CD1c-positive myeloid dendritic cell (primary cell): ENCODE data around the gene SLC7A6OS.
A peak's percentile ranks its signal among the peaks of the same experiment; 100 is the strongest.

ENCODE experiments used
- DNase-seq: peaks from one replicate; pipeline ENCODE4 v3.0.0-alpha.2; 2016; ENCODE audit errors: extremely low spot score

Gene SLC7A6OS

DNA sequence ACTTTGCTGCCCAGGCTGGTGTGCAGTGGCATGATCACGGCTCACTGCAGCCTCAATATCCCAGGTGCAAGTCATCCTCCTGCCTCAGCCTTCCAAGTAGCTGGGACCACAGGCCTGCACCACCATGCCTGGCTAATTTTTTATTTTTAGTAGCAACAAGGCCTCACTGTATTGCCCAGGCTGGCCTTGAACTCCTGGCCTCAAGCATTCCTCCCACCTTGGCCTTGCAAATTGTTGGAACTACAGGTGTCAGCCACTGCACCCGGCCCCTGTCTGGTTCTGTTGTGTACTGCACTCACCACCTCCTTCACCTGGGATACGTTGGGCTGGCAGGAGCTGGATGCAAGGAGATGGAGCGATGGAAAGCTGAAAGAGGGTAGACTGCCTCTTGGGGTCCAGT is 57.0 kb downstream of the SLC7A6OS start:
- DNase-seq: no peak

DNA sequence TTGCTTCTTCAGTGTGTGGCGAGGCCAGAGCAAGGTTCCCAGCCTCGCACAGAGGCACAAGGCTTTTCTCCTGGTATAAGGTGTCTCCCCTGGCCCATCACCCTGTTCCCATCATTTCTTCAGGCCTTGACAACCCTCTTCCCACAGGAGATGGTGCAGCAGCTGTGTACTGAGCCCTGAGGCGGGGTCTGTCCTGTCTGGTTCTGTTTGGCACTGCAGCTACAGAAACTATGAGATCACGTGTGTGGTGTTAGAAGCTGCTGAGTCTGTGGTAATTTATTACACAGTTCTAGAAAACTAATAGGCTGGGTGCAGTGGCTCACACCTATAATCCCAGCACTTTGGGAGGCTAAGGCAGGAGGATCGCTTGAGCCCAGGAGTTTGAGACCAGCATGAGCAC is 58.4 kb downstream of the SLC7A6OS start:
- no peak for DNase-seq

DNA sequence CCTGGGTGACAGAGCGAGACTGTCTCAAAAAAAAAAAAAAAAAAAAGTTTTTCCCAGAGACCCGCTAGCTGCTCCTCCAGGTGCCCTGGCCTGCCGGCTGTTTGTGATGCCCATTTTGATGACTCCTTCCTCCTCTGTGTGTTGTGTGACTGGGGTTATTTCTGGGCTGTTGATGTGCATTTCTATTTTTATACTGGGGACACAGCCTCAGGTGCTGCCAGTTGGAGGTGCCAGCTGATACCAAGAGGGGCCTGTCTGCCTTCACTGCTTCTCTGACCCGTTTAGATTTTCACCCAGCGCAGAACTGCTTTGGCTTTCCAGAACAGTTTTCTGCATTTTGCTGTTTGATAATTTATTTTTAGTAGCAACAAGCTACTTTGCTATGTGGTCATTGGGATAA is 58.9 kb downstream of the SLC7A6OS start:
- DNase-seq: no peak

DNA sequence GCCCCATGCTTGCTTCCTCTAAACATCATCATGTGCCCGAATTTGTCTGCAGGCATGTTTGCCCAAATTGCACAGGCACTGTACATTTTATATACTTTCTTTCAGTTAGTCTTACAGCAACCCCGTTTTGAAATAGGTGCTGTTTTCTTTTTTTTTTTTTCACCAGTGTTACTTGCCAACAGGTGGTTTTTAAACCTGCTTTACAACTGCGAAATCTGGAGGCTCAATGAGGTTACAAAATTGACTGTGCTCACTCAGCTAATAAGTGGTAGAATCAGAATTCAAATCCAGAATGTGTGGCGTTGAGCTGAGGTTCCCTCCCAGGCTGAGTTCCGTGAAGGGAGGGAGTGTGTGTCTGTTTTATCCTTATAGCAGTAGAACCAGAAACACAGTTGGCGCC is 59.8 kb downstream of the SLC7A6OS start:
- DNase-seq: no peak

DNA sequence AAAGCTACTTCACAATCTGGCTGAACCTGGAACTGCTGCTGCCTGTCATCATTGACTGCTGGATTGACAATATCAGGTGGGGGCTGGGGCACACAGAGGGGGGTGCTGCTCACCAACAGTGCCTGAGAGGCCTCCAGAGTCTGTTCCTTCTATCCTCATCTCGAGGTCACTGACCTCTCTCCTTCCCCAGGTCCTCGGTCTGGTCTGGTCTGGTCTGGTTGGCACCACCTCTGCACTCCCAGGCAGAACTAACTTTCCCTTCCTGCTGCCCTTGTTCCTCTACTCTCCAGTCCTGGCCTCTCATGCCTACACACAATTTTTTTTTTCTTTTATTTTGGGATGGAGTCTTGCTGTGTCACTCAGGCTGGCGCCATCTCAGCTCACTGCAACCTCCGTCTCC is 61.4 kb downstream of the SLC7A6OS start:
- peak; percentile 32 for DNase-seq
